H9 (cell line): Measurements from ENCODE around the gene CAB39. TPM values are rescaled to one million over a fixed set of nuclear protein-coding genes. Genes with fewer than 3 reads are reported as not detected.

Experiments
- DNase-seq: peaks from one replicate; pipeline ENCODE4 v3.0.0-alpha.2; 2017
- H2AFZ ChIP-seq: one replicate; pipeline ENCODE4 v1.6.1; 2013; ENCODE audit warnings: mild to moderate bottlenecking, low read length, control low read depth, moderate library complexity
- H2AK5ac ChIP-seq: 2 replicates; pipeline ENCODE4 v1.6.1; 2013; ENCODE audit warnings: low read length, control low read depth, mixed read lengths; ENCODE audit not compliant: insufficient read length
- H2BK120ac ChIP-seq: one replicate; pipeline ENCODE4 v1.6.1; 2013; ENCODE audit warnings: low read depth, mild to moderate bottlenecking, low read length, control low read depth, inconsistent platforms; ENCODE audit not compliant: poor library complexity, severe bottlenecking
- H2BK12ac ChIP-seq: 2 replicates; pipeline ENCODE4 v1.6.1; 2013; ENCODE audit warnings: low read length, control low read depth, mixed read lengths, low read depth; ENCODE audit not compliant: insufficient read length
- H2BK15ac ChIP-seq: 2 replicates; pipeline ENCODE4 v1.6.1; 2013; ENCODE audit warnings: low read depth, low read length, control low read depth
- H2BK20ac ChIP-seq: one replicate; pipeline ENCODE4 v1.6.1; 2013; ENCODE audit warnings: low read depth, mild to moderate bottlenecking, low read length, control low read depth, inconsistent platforms; ENCODE audit not compliant: poor library complexity, severe bottlenecking
- H2BK5ac ChIP-seq: 2 replicates; pipeline ENCODE4 v1.6.1; 2013; ENCODE audit warnings: low read length, control low read depth, mixed read lengths; ENCODE audit not compliant: insufficient read length
- H3K14ac ChIP-seq: 2 replicates; pipeline ENCODE4 v1.6.1; 2013; ENCODE audit warnings: low read length, control low read depth; ENCODE audit not compliant: insufficient read depth
- H3K18ac ChIP-seq: 2 replicates; pipeline ENCODE4 v1.6.1; 2013; ENCODE audit warnings: low read depth, mild to moderate bottlenecking, mixed read lengths, low read length, control low read depth; ENCODE audit not compliant: insufficient read length
- H3K23ac ChIP-seq: 2 replicates; pipeline ENCODE4 v1.6.1; 2013; ENCODE audit warnings: low read length, control low read depth, mixed read lengths, low read depth; ENCODE audit not compliant: insufficient read length
- H3K23me2 ChIP-seq: 2 replicates; pipeline ENCODE4 v1.6.1; 2013; ENCODE audit warnings: low read depth, mild to moderate bottlenecking, mixed read lengths, low read length, control low read depth; ENCODE audit not compliant: insufficient read length, poor library complexity, severe bottlenecking
- H3K27ac ChIP-seq: 2 replicates; pipeline ENCODE4 v1.5.1; 2013; ENCODE audit warnings: low read length, control low read depth, mixed read lengths, low read depth; ENCODE audit not compliant: insufficient read length
- H3K27me3 ChIP-seq: 2 replicates; pipeline ENCODE4 v1.6.1; 2013; ENCODE audit warnings: low read length, control low read depth, inconsistent platforms; ENCODE audit not compliant: insufficient read depth
- H3K4ac ChIP-seq: 2 replicates; pipeline ENCODE4 v1.6.1; 2013; ENCODE audit warnings: low read depth, mild to moderate bottlenecking, control low read depth, inconsistent platforms, low read length, moderate library complexity
- H3K4me1 ChIP-seq: 2 replicates; pipeline ENCODE4 v1.6.1; 2013; ENCODE audit warnings: low read length, control low read depth, inconsistent platforms; ENCODE audit not compliant: insufficient read depth
- H3K4me2 ChIP-seq: 2 replicates; pipeline ENCODE4 v1.6.1; 2013; ENCODE audit warnings: low read length, control low read depth, mixed read lengths; ENCODE audit not compliant: insufficient read length, insufficient read depth
- H3K56ac ChIP-seq: 2 replicates; pipeline ENCODE4 v1.6.1; 2013; ENCODE audit warnings: low read depth, mild to moderate bottlenecking, mixed read lengths, low read length, control low read depth; ENCODE audit not compliant: insufficient read length
- H3K79me1 ChIP-seq: 2 replicates; pipeline ENCODE4 v1.6.1; 2013; ENCODE audit warnings: low read depth, mild to moderate bottlenecking, moderate library complexity, low read length, control low read depth, inconsistent platforms; ENCODE audit not compliant: insufficient read depth, poor library complexity, severe bottlenecking
- H3K79me2 ChIP-seq: 2 replicates; pipeline ENCODE4 v1.6.1; 2013; ENCODE audit warnings: low read length, control low read depth, inconsistent platforms; ENCODE audit not compliant: insufficient read depth
- H3K9ac ChIP-seq: 2 replicates; pipeline ENCODE4 v1.6.1; 2013; ENCODE audit warnings: low read length, control low read depth, mixed read lengths; ENCODE audit not compliant: insufficient read length; ENCODE audit errors: extremely low read depth
- H3K9me3 ChIP-seq: one replicate; pipeline ENCODE4 v1.6.1; 2013; ENCODE audit warnings: low read depth, low read length, inconsistent platforms; ENCODE audit not compliant: control insufficient read depth
- H3T11ph ChIP-seq: one replicate; pipeline ENCODE4 v1.6.1; 2013; ENCODE audit warnings: mild to moderate bottlenecking, low read length, control low read depth, inconsistent platforms
- H4K20me1 ChIP-seq: one replicate; pipeline ENCODE4 v1.6.1; 2013; ENCODE audit not compliant: control insufficient read depth, insufficient read length, insufficient read depth
- H4K5ac ChIP-seq: 2 replicates; pipeline ENCODE4 v1.6.1; 2013; ENCODE audit warnings: low read depth, mild to moderate bottlenecking, mixed read lengths, low read length, control low read depth; ENCODE audit not compliant: insufficient read length
- H4K8ac ChIP-seq: replicated peaks from 2 replicates; pipeline ENCODE4 v1.6.1; 2013; ENCODE audit warnings: low read length, control low read depth, mixed read lengths, low read depth; ENCODE audit not compliant: insufficient read length
- H4K91ac ChIP-seq: 2 replicates; pipeline ENCODE4 v1.6.1; 2013; ENCODE audit warnings: low read depth, mild to moderate bottlenecking, moderate library complexity, mixed read lengths, low read length, control low read depth; ENCODE audit not compliant: insufficient read length
- H3K27ac Mint-ChIP-seq, 3 experiments: 2 replicates in 2 of 3; 3 replicates in 1 of 3; pipeline ENCODE4 v1.8.0; 2020 to 2021; ENCODE audit warnings: mixed read lengths in 3 of 3, mild to moderate bottlenecking in 1 of 3, moderate library complexity in 1 of 3
- H3K27me3 Mint-ChIP-seq: 2 replicates; pipeline ENCODE4 v1.8.0; 2021; ENCODE audit warnings: low read depth, mild to moderate bottlenecking, moderate library complexity, mixed read lengths
- H3K36me3 Mint-ChIP-seq, 3 experiments: 2 replicates in 2 of 3; 3 replicates in 1 of 3; pipeline ENCODE4 v1.8.0; 2020 to 2021; ENCODE audit warnings: low read depth in 3 of 3, mixed read lengths in 3 of 3; ENCODE audit not compliant: insufficient read depth in 1 of 3
- H3K4me1 Mint-ChIP-seq, 2 experiments: 2 replicates each; pipeline ENCODE4 v1.8.0; 2020; ENCODE audit warnings: mixed read lengths in 2 of 2
- H3K4me3 Mint-ChIP-seq, 2 experiments: 2 replicates in 1 of 2; 3 replicates in 1 of 2; pipeline ENCODE4 v1.8.0; 2020 to 2021; ENCODE audit warnings: mild to moderate bottlenecking in 2 of 2, mixed read lengths in 2 of 2, moderate library complexity in 1 of 2
- H3K9me3 Mint-ChIP-seq, 2 experiments: 2 replicates in 1 of 2; 3 replicates in 1 of 2; pipeline ENCODE4 v1.8.0; 2020; ENCODE audit warnings: mild to moderate bottlenecking in 2 of 2, mixed read lengths in 2 of 2, moderate library complexity in 1 of 2
- WGBS: extraction: QIAGEN DNeasy Blood & Tissue Kit; methylation state at CpG from one replicate; pipeline ENCODE4 v1.1.7; 2013; ENCODE audit warnings: missing lambda C conversion rate, low lambda C conversion rate, mixed read lengths; ENCODE audit not compliant: insufficient read length; ENCODE audit errors: extremely low coverage; 5-methylcytosine and 5-hydroxymethylcytosine counted together
- total RNA-seq: library from RNA; stranded (reverse); gene quantifications from 2 replicates; pipeline ENCODE4 v1.2.1, GENCODE V29; 2021
- TF ChIP-seq, protein P1 (sequence below): fragments of 200-600 bp; sonication (generic); conservative IDR thresholded peaks from 3 replicates; pipeline ENCODE4 v1.8.0; 2021; ENCODE audit warnings: antibody characterized with exemption, mild to moderate bottlenecking

The CAB39 gene
- total RNA-seq, 1 experiment from 2014 or later, result 42.7 TPM

DNA sequence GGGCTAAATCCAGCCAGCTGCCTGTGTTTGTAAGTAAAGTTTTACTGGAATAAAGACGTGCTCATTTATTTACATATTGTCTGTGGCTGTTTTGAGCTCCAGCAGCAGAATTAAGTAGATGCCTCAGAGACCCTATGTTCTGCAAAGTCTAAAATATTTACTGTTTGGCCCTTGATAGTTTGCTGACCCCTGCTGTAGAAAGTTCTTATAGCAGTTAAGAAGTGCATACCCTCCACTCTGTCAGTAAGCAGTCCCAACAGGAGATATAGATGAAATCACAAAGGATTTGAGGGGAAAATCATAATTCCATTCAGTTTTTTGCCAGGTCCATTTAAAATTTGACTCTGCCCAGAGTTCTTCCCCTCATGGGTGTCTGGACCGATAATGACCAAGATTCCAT lies 102.0 kb downstream of the CAB39 start:
- no peak overlapping the region for H3K23ac ChIP-seq
- no peak overlapping the region for H4K8ac ChIP-seq
- no peaks in the 10 kb centered on the region for H3K79me1 ChIP-seq
- Mint-ChIP-seq H3K27me3 (no peaks in the 10 kb centered on the region; the same call in 1 of the 2 replicates), H3K4me1 (no peaks in the 10 kb centered on the region), H3K27ac (no peak overlapping the region), H3K4me3 (no peak overlapping the region), H3K36me3 (peaks cover 15 to 39% (median 37%) of the 10 kb centered on the region in 3 experiments), H3K9me3 (no peaks in the 10 kb centered on the region)
- no peak overlapping the region for H3K14ac ChIP-seq
- H2BK12ac ChIP-seq, result no peak overlapping the region
- no peak overlapping the region for H4K91ac ChIP-seq
- H2AK5ac ChIP-seq, result no peak overlapping the region
- no peak overlapping the region for H2BK120ac ChIP-seq
- no peak overlapping the region for H2AFZ ChIP-seq
- WGBS, result no CpG with 5 or more reads among the region's 2 CpGs
- no peaks in the 10 kb centered on the region for H4K20me1 ChIP-seq
- H4K5ac ChIP-seq, result no peak overlapping the region
- no peak overlapping the region for H3K18ac ChIP-seq
- H3K4ac ChIP-seq, result no peak overlapping the region
- no peak overlapping the region for H3K9ac ChIP-seq
- no peak for DNase-seq
- no peak overlapping the region for H2BK20ac ChIP-seq
- H3K56ac ChIP-seq, result no peak overlapping the region
- H3K27me3 ChIP-seq, result no peaks in the 10 kb centered on the region
- H3K23me2 ChIP-seq, result no peaks in the 10 kb centered on the region
- no peaks in the 10 kb centered on the region for H3K9me3 ChIP-seq
- no peak overlapping the region for H3K27ac ChIP-seq
- H3K4me2 ChIP-seq, result no peak overlapping the region
- H2BK5ac ChIP-seq, result no peak overlapping the region
- H2BK15ac ChIP-seq, result no peak overlapping the region
- no peak overlapping the region for H3T11ph ChIP-seq
- H3K79me2 ChIP-seq, result no peaks in the 10 kb centered on the region
- H3K4me1 ChIP-seq, result no peaks in the 10 kb centered on the region
- TF ChIP-seq, protein P1, sequence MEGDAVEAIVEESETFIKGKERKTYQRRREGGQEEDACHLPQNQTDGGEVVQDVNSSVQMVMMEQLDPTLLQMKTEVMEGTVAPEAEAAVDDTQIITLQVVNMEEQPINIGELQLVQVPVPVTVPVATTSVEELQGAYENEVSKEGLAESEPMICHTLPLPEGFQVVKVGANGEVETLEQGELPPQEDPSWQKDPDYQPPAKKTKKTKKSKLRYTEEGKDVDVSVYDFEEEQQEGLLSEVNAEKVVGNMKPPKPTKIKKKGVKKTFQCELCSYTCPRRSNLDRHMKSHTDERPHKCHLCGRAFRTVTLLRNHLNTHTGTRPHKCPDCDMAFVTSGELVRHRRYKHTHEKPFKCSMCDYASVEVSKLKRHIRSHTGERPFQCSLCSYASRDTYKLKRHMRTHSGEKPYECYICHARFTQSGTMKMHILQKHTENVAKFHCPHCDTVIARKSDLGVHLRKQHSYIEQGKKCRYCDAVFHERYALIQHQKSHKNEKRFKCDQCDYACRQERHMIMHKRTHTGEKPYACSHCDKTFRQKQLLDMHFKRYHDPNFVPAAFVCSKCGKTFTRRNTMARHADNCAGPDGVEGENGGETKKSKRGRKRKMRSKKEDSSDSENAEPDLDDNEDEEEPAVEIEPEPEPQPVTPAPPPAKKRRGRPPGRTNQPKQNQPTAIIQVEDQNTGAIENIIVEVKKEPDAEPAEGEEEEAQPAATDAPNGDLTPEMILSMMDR, result peak; percentile 58
